HG03442 (cell line): ENCODE data around the gene RAMAC.
"Not testable (repeated sequence)": the region's sequence is repeated elsewhere in the genome, so short reads cannot be mapped to it uniquely, and the experiment has no call there.

Source experiments
- ATAC-seq: cut with Tn5 transposase; IDR thresholded peaks from one replicate; pipeline ENCODE4 v1.9.1; 2021; ENCODE audit warnings: mild to moderate bottlenecking, moderate library complexity; ENCODE audit not compliant: unreplicated experiment

Gene RAMAC

GRCh38 chr15:82966671-82967071 lies 19.3 kb upstream of the RAMAC start:
- peak; percentile 75 for ATAC-seq

GRCh38 chr15:82968066-82968465 lies 17.9 kb upstream of the RAMAC start:
- no peak for ATAC-seq

- no peak for ATAC-seq
Observed at GRCh38 chr15:82969353-82969752, 16.7 kb upstream of the RAMAC start.

GRCh38 chr15:82970078-82970686 lies 15.8 kb upstream of the RAMAC start:
- ATAC-seq, result no peak

- no peak for ATAC-seq
Observed at GRCh38 chr15:82970696-82971095, 15.3 kb upstream of the RAMAC start.

- no peak for ATAC-seq
Observed at GRCh38 chr15:82971218-82971984, 14.6 kb upstream of the RAMAC start.

- no peak for ATAC-seq
Observed at GRCh38 chr15:82972990-82973389, 13.0 kb upstream of the RAMAC start.

GRCh38 chr15:82977076-82977475 lies 8.9 kb upstream of the RAMAC start:
- no peak for ATAC-seq

- no peak for ATAC-seq
Observed at GRCh38 chr15:82978438-82978837, 7.6 kb upstream of the RAMAC start.

- ATAC-seq, result no peak
Observed at GRCh38 chr15:82979726-82980125, 6.3 kb upstream of the RAMAC start.

GRCh38 chr15:82980981-82981380 lies 5.0 kb upstream of the RAMAC start:
- ATAC-seq, result no peak

GRCh38 chr15:82986442-82986780 lies 401 bp downstream of the RAMAC start:
- ATAC-seq, result peak; percentile 22

- ATAC-seq, result no peak
Observed at GRCh38 chr15:82992436-82992998, 6.5 kb downstream of the RAMAC start.

- no peak for ATAC-seq
Observed at GRCh38 chr15:82993144-82993543, 7.1 kb downstream of the RAMAC start.

GRCh38 chr15:82995076-82995475 lies 9.1 kb downstream of the RAMAC start:
- ATAC-seq, result no peak

- ATAC-seq, result no peak
Observed at GRCh38 chr15:82995938-82996337, 9.9 kb downstream of the RAMAC start.

GRCh38 chr15:82999426-82999825 lies 13.4 kb downstream of the RAMAC start:
- no peak for ATAC-seq

GRCh38 chr15:82999905-83000671 lies 14.1 kb downstream of the RAMAC start:
- peak; percentile 66 for ATAC-seq

GRCh38 chr15:83000672-83001031 lies 14.6 kb downstream of the RAMAC start:
- ATAC-seq, result not testable (repeated sequence)

GRCh38 chr15:83010709-83011270 lies 24.8 kb downstream of the RAMAC start:
- peak; percentile 57 for ATAC-seq
